ES-I3 (cell line): ENCODE measurements around the gene CTAGE15.
"Not testable (repeated sequence)": the region's sequence is repeated elsewhere in the genome, so short reads cannot be mapped to it uniquely, and the experiment has no call there.

Experiments
- H3K36me3 ChIP-seq: 2 replicates; pipeline ENCODE4 v1.6.1; 2013; ENCODE audit warnings: mild to moderate bottlenecking, low read length, control low read depth, moderate library complexity; ENCODE audit not compliant: insufficient read depth
- H3K4me1 ChIP-seq: 2 replicates; pipeline ENCODE4 v1.6.1; 2013; ENCODE audit warnings: mild to moderate bottlenecking, control low read depth, low read length; ENCODE audit not compliant: insufficient read depth
- H3K9ac ChIP-seq: 2 replicates; pipeline ENCODE4 v1.6.1; 2013; ENCODE audit warnings: low read depth, mild to moderate bottlenecking, low read length, moderate library complexity
- H3K9me3 ChIP-seq: 2 replicates; pipeline ENCODE4 v1.6.1; 2013; ENCODE audit warnings: mild to moderate bottlenecking, low read length, moderate library complexity; ENCODE audit not compliant: control insufficient read depth, insufficient read depth

CTAGE15 gene

DNA sequence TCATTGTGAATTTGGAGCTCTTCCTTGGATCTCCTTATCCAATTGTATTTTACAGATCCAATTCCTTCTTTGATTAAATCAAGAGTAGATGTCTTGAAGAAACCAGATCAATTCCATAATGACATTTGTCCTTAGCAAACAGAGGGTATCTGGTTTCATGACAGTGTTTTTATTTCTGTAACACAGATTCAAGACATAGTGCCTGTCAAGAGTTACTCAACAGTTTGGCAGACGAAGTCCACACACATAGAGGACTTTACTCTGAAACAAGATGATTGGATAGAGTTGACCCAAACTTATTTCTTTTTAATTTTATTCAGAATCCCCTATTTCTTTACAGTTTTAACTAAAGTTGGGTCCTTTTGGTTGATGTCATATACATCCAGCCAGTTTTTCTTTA lies 34.5 kb downstream of the CTAGE15 start:
- H3K4me1 ChIP-seq, H3K9ac ChIP-seq, H3K9me3 ChIP-seq: not testable (repeated sequence)

DNA sequence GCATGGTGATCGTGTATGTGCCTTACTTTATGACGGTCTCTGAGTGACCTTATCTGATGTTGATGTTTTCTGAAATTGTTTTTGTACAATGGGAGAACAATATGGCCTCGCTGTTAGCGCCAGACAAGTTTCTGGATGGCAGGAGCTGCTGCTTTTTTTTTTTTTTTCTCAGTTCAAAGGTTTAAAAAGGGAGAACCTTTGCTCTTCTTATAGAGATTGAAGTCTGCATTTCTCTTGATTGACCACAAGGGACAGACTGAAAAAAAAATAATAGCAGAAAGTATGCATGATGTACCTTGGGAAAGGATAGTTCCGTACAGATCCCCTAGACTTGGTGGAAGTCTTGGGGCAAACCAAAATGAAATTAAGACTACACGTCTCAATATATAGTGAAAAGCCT lies 43.9 kb downstream of the CTAGE15 start:
- not testable (repeated sequence) for H3K9ac ChIP-seq, H3K4me1 ChIP-seq, H3K36me3 ChIP-seq, H3K9me3 ChIP-seq

More for the DNA sequence above, 34.5 kb downstream of the CTAGE15 start:
- not testable (repeated sequence) for H3K36me3 ChIP-seq

DNA sequence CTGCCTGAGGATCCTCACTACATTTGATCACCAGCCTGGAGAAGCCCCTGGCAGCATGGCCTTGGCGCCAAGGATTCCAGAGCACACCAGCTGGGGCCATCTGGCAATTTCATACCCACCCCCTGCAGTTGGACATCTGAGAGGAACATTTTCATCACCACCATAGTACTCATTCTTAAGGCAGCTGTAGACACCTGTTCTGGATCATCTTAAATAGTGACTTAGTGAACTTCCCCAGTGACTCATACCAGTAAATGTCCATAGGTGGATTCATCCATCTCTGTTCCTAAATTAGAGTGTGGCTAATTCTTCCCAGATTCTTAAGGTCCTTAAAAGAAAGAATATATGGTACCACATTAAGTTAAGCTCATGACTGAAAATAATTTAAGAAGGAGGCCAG lies 45.6 kb downstream of the CTAGE15 start:
- not testable (repeated sequence) for H3K9me3 ChIP-seq, H3K36me3 ChIP-seq, H3K4me1 ChIP-seq, H3K9ac ChIP-seq

DNA sequence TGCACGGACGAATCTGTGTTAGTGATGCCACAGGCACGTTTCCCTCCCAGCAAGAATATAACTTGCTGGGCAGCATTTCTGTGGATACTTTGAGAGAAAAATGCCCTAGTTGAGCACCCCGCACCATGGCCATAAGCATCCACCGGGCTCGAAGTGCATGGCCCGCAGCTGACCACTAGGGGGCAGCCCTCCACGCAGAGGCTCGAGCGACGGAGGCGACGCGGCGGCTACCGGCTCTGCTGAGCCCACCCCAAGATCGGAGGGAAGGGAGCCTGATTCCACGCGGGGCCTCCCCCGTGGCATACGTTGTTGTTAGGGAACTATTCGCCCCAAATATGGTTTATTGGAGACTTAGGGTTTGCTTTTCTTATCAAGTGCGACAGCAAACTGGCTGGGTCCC lies 48.5 kb downstream of the CTAGE15 start:
- H3K4me1 ChIP-seq, H3K9me3 ChIP-seq, H3K9ac ChIP-seq, H3K36me3 ChIP-seq: not testable (repeated sequence)

DNA sequence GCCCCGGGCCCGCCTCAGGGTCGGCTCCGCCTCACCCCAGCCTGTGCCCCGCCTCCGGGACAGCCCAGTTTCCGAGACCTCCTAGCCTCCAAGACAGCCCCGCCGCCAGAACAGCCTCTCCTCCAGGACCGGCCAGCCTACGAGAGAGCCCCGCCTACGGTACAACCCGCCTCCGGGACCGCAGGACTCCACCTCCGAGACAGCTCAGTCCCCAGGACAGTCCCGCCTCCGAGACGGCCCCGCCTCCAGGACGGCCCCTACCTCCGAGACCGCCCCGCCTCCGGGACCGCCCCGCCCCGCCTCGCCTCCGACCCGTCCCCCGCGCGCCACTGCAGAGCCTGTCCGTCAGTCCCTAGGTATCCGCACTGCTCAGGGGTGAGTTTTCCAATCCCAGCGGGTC lies 49.0 kb downstream of the CTAGE15 start, which contains the start of gene TCAF2:
TCAF2 (plus strand) TSS at position 329 of the 400 bp plus-strand sequence.
- not testable (repeated sequence) for H3K9me3 ChIP-seq, H3K9ac ChIP-seq, H3K36me3 ChIP-seq, H3K4me1 ChIP-seq

DNA sequence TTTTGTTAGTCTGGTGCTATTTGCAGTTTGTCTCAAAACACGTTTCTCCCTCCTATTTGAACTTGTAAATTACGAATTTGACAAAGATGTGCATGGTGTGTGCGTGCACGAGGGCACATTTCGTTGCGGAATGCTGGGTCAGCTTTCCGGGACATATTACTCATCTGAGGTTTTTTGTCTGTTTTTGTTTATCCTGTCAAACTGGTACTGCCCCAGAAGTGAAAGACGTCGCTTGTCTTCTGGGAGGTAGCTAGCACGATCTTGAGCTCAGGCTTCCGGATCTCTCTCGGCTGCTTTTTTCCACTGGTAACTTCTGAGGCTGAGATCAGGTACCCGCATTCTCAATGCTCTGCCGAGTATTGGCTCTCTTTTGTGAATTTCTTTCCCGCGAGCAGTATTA lies 49.6 kb downstream of the CTAGE15 start:
- not testable (repeated sequence) for H3K9me3 ChIP-seq, H3K9ac ChIP-seq, H3K4me1 ChIP-seq, H3K36me3 ChIP-seq

DNA sequence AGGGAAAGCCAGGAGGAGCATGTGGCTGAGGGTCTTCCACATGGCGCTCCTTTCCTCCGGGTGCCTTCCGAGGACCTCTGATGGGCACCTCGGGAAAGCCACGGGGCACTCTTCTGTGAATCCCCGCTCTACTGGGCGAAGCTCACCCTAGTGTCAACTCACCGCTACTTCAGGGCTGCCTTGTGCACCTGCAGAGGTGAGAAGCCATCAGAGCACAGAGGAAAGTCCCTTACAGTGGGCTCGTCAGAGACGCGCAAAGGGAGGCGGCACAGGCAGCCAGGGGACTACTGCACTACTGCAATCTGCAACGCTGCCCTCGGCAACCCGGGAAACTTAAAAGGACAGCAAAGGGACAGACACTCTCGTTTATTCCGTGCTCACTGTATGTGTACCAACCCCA lies 50.5 kb downstream of the CTAGE15 start:
- H3K36me3 ChIP-seq, H3K9ac ChIP-seq: not testable (repeated sequence)

More for the DNA sequence above, 50.5 kb downstream of the CTAGE15 start:
- H3K4me1 ChIP-seq, H3K9me3 ChIP-seq: not testable (repeated sequence)
